HG03103 (cell line): ENCODE data around the gene MYRFL.
"Not testable (repeated sequence)": the region's sequence is repeated elsewhere in the genome, so short reads cannot be mapped to it uniquely, and the experiment has no call there.

ENCODE experiments used
- ATAC-seq: cut with Tn5 transposase; IDR thresholded peaks from one replicate; pipeline ENCODE4 v1.9.1; 2021; ENCODE audit warnings: low read depth; ENCODE audit not compliant: unreplicated experiment

The MYRFL gene

DNA sequence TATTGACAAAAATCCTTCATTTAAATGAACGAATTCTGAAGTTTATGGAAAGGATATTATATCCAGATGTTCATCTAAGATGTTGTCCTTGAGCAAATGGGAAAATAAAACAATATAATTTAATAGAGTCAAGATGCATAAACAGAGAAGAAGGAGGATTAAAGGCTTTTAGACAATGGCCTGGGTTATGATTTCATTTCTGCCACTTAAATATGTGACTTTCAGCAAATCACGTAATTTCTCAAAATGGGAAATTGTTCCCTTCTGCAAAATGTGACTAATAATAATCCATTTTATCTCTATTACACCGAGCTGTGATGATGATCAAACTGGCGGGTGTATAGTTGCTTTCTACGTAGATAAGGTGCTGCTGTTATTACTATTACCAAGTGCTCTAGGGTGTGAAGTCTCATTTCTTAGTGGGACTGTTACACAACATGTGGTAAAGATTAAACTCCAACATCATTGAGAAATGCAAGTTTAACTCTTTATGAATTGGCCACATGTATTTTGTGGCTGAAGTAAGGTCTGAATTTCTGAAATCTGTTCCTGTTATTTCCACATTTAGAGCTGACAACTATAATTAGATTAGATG is 157.0 kb downstream of the MYRFL start:
- ATAC-seq, result no peak

- no peak for ATAC-seq
Measured at GRCh38 chr12:69984241-69984640, 159.2 kb downstream of the MYRFL start.

GRCh38 chr12:69985656-69986055 is 160.6 kb downstream of the MYRFL start:
- peak; percentile 90 for ATAC-seq

GRCh38 chr12:69986114-69986513 is 161.1 kb downstream of the MYRFL start:
- no peak for ATAC-seq

DNA sequence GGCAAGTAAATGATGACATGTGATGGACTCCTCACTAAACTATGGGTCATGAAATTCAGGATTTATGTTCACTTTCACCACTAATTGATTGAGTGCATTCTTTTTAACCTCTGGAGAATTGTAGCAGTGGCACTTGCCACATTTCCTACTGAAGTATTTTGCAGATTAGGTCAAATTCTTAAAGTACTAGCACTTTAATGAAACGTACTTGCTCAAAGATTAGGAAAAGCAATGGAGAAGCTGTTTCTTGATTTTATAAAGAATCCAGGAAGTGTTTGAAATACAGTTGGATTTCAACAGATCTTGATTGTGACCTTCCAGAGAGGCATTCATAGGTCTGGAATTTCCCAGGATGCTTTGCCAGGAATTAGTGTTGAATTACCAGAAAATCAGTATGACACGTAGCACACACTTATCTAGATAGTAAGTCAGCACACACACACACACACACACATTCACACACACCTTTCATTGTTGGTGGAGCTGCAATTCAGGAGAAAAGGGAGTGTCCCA is 162.6 kb downstream of the MYRFL start:
- ATAC-seq, result no peak

DNA sequence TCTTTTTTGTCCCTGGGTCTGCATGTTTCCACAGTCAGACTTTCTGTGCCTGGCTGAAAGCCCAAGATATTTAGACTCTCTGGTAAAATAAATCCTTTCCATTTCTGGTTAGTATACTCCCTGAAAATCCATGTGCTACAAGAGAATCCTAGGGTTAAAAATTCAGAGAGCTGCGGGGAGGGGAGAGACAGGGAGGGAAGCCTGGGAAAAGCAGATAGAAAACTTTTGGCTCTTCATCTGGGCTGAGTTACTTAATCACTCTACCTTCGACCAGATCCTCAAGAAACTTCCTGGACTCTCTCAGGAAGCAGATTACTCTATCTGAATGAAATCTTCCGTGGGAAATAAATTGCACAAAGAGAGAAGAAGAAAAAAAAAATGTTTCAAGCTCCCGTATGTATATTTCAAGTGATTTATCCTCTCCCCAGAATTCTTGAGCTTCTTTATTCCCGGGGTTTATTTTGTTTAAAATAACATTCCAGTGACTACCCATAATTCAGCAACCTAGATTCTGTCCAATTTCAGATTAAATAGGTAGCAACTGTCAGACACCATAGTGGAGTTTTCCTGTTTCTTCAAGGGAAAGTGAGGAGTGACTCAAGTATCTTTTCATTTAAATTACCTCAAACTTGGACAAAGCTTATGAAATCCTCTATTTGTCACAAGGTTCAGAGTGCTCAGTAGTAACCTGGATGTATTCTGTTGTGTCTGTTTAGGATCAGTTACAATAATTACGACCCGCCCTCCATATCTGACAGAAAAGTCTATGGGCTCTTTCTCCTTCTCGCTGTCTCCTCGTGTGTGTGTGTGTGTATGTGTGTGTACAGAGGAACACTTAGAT is 163.7 kb downstream of the MYRFL start:
- ATAC-seq, result no peak

- no peak for ATAC-seq
Measured at GRCh38 chr12:69991690-69992288, 166.8 kb downstream of the MYRFL start.

DNA sequence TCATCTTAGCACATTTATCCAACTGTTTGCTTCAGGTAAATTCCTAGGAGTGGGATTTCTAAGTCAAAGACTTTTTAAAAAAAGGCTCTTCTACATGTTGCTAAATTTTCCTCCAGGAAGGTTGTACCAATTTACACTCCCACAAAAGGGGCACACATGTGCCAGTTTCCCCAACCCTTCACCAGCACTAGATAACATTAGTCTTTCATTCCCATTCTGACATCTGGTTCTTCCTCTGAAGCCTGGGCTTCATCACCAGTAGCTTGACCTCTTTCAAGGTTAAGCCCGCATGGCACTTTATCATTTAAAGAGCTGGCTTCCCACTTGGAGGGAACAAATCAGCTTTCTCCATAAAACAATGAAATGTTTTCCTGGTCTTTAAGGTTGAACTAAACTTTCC is 168.4 kb downstream of the MYRFL start:
- ATAC-seq, result no peak

- not testable (repeated sequence) for ATAC-seq
Measured at GRCh38 chr12:69994086-69994485, 169.1 kb downstream of the MYRFL start.

DNA sequence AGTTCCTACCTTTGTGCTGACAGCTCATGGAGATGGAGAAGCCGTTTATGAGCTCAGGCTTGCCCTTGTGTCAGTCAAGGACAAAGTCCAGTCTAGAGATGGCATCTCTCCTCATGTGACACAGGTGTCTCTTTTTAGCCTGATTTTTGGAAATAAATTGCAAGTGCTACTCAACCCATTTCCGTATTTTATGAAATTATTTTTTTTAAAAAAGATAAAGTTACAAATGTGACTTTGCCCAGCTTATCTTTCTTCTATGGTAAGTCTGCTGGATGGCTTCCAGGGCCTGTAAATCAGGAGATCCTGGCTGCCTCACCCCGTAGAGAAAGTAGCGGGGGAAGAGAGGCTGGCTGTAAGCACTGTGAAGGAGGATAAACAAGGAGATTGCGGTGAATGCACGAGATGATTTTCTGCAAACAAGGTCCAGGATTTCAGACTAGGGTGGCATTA is 169.7 kb downstream of the MYRFL start:
- no peak for ATAC-seq

GRCh38 chr12:69996241-69996640 is 171.2 kb downstream of the MYRFL start:
- ATAC-seq, result no peak

DNA sequence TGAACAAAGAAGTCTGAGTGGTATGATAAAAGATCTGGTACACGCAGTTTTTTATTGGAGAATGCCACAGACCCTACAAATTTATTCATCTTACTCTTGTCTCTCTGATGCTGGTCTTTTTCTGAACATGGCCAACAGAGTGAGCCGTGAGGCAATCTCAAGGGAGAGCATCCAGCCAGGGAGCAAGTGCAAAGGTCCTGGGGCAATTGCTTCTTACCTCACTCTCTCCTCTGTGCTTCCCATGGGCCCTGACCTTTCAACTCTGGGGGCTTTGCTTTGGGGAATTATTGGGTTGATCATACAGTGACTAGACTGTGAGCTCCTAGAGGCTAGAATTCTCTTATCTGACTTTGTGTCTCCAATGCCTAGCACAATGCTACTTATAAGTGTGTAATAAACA is 171.7 kb downstream of the MYRFL start:
- ATAC-seq, result no peak

GRCh38 chr12:69998011-69998410 is 173.0 kb downstream of the MYRFL start:
- ATAC-seq, result no peak

DNA sequence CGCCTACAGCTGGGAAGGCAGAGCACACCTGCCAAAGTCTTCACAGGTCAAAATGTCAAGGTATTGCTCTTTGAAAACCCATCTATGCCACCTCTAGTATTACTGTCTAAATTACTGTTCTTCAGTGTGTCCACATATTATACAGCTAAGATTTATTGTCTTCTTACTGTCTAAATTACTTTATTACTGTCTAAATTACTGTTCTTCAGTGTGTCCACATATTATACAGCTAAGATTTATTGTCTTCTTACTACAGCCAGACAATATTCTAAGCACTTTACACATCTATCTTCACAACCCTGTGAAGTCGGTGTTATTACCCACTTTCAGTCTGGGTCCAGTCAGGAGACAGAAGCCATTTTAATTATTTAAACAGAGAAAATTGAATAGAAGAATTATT is 173.9 kb downstream of the MYRFL start:
- no peak for ATAC-seq

GRCh38 chr12:69999561-69999960 is 174.5 kb downstream of the MYRFL start:
- no peak for ATAC-seq

DNA sequence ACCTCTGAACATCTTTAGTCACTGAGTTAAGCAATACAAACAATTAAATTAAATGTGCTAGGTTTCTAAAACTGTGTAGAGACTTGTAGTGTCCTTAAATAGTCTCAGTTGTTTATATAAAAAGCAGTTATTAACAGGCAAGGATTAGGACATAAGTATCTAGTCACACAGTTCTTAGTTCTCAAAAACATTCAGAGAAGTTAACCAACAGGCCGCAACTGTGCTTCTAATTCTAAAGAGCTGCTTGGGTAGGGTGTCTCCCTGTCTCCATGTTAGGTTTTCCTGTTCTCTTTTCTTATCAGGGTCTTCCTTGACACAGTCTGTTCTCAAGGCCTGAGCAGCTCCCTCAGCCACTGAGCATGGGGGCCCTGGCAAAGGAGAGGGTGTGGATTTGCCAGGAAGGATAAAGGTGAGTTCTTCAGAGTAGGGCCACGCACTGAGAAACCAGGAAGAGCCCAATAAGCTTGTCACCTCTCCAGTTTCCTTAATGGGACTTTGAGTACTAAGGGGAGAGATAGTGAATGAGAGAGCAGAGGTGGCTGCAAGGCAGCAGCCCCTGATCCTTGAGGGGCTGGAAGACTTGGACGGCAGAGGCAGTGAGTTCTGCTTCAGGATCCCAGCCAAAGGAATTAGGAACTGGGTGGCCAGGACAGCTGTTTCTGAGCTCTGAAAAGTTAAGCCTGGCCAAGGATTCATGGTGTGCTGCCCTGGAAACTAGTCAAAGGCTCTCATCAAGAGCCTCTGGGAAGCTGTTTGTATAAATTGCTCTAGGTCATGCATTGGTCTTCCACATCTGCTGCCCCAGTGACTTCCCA is 177.3 kb downstream of the MYRFL start:
- ATAC-seq, result no peak

DNA sequence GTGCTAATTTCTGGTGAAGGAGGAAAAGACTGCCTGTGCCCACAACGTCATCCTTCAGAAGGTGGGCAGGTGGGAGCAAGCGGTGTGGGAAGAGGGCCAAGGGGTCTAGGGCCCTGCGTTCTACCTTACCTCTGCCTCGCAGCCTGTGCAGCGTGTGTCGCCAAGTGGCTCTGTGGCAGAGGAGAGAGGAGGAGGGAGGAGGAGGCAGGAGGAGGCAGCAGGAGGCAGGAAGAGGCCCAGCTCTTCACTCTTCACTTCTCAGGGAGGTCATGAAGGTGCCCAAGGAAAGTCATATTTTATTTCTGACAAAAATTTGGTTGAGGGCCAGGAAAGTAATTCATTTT is 177.9 kb downstream of the MYRFL start:
- no peak for ATAC-seq

DNA sequence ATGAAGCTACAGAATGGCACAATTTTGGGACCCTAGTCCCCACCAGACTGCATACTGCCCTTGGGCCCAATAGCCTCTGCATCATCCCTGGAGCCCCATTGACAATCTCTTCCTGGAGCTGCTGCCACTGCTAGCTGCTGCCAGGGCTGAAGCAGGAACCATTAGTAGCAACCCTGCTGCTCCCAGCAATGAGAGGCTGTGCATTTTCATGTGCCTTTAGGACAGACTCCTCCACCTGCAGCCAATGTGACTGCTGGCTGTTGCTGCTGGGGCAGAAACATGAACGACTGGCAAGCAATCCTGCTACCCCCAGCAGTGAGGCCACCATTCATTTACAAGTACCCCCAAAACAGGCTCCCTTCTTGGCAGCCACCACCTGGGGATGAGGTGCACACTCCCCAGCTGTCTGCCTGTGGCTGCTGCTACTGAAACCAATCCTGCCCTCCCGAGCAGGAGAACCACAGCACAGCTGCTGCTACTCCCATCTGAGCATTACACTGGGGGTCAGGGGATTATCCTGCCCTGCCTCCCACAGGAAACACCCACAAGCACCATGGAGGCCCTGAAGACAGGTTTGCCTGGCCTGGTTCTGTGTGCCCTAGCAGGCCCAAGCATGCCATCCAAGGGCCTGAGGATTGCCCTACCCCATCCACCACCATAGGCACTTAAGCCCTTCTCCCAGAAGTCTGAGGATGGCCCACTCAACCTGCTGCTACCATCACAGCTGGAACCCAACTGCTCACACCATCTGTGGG is 181.0 kb downstream of the MYRFL start:
- no peak for ATAC-seq

GRCh38 chr12:70006619-70006973 is 181.6 kb downstream of the MYRFL start:
- no peak for ATAC-seq

GRCh38 chr12:70007687-70008086 is 182.7 kb downstream of the MYRFL start:
- ATAC-seq, result no peak
